GM18505 (cell line): Measurements from ENCODE around the gene NFIX.

Experiments
- ATAC-seq: cut with Tn5 transposase; IDR thresholded peaks from one replicate; pipeline ENCODE4 v1.9.1; 2021; ENCODE audit not compliant: unreplicated experiment
- POLR2A ChIP-seq: IDR thresholded peaks from 4 replicates; pipeline ENCODE4 v1.6.1; 2011; ENCODE audit warnings: borderline replicate concordance; ENCODE audit not compliant: insufficient read depth, insufficient read length; ENCODE audit errors: extremely low read depth

The NFIX gene

DNA sequence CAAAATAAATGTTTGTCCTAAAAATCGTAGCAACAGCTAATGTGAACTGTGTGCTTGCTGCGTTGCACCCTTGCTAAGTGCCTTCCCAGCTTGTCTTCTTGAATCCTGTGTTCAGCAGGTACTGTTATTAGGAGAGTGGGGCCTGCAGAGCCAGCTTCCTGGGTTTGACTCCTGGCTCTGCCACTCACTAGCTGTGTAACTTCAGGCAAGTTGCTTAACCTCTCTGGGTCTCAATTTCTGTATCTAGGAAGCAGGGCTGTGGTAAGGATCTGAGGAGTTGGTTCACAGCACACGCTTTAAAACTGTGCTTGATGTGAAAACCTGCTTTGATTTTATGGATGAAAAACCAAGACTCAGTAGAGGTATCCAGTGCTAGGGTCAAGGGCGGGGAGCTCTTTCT, 10.0 kb downstream of the NFIX start:
- no peak for ATAC-seq
- no peak for TF ChIP-seq POLR2A

- ATAC-seq, result no peak
- no peak for TF ChIP-seq POLR2A
These were observed 10.6 kb downstream of the NFIX start for GRCh38 chr19:13005861-13006370.

DNA sequence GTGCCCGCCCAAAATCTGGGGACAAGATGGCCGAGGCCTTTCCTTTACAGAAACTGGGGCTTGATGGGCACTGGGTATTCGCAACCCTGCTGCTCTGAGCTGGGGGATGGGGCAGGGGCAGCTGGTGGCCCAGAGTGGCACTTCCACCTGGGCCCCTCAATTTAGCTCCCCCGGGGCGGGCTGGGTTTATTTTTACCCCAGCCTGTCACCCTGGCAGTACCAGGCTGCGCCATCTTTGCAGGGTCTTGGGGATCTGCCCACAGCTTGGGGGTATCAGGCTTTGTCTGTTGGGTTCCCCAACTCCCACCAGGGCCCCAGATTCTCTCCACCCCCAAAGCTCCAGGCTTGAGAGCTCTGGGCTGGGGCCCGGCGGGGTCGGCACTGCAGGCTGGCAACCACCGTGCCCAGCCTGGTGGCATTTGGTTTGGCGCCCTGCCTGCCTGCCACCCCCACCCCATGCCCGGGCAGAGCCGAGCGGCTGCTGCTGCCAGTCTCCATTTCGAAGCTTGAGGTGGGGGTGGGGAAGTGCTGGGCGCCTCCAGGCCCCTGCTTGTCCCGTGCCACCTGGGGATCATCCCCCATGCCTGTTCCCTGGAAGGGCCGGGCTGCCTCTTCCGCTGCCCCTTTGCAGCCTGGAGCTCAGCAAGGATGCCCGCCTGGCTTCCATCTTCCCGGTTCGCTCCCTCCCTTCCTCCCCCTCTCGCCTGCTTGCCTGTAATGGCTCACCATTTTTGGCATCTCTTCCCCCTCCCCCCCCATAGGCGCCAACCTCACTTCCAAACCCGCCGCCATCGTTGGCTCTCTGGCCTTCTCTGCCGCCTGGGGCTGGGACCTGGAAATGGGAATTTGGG, 11.4 kb downstream of the NFIX start:
- no peak for ATAC-seq
- TF ChIP-seq POLR2A, result no peak

GRCh38 chr19:13007292-13008045, 12.2 kb downstream of the NFIX start:
- no peak for ATAC-seq
- no peak for TF ChIP-seq POLR2A

DNA sequence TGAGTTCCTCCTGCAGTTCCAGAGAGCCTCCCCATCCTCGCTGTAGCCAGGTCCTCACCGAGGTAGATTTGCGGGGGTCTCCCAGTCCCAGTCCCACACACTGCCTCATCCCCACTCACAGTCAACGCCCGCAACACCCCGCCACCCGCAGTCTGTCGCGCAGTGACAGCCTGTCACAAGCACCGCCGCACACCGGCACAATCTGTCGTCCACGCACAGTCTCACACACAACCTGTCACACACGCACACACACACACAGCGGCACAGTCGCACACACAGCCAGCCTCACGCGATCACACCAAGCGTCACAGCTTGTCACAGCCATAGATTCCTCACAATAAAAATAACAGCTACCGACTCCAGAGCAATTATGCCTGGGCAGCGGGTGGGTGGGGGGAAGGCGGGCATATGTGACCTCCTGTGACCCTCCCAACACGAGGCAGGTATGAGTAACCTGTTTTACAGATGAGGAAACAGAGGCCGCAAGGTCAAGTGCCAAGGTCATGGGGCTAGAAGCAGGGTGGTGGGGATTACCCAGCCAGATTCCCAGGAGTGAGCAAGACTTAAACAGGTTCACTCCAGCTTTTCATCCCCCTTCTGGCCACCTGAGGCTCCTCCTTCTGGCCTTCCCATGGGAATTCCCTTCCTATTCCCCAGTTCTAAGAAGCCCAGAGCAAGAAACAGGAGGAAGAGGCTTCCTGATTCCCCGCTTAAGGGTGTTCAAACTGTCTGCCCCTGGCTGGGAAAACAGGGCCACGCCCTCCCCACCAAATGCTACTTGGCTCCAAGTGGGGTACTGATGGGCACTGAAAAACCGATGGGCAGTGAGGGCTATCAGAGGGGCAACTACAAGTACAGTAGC, 13.9 kb downstream of the NFIX start:
- no peak for TF ChIP-seq POLR2A

GRCh38 chr19:13010038-13010991, 15.0 kb downstream of the NFIX start:
- no peak for TF ChIP-seq POLR2A
- ATAC-seq, result no peak

More for the DNA sequence above, 13.9 kb downstream of the NFIX start:
- no peak for ATAC-seq

DNA sequence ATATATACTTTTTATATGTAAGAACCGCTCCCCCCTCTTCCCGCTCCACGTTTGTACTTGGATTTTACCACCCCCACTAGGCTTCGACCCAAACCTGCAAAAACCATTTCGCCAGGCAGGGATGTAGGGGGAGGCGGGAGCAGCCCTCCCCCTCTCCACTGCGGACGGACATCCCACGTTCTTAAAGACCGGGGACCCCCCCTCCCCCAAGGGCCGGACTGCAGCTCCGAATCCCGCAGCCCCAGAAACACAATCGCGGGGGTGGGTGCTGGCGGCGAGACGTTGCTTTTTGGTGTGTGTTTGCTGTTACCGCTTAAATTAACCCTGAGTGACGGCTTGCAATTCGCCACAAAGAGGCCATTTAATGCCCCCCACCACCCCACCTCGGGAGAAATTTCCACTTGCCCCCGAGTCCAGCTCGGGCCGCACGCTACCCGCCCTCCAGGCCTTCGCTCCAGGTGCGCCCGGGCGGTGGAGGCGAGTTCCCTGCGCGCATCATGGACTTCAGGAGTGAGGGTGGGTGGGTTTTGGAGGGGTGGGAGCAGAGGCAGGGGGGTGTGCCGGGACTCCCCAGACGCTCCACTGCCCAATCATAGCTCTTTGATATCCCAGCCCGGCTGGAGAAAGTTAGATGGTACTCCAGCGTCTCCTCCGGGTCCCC, 15.8 kb downstream of the NFIX start:
- no peak for TF ChIP-seq POLR2A
- no peak for ATAC-seq

- no peak for TF ChIP-seq POLR2A
- no peak for ATAC-seq
These were observed 16.5 kb downstream of the NFIX start for GRCh38 chr19:13011653-13012389.

DNA sequence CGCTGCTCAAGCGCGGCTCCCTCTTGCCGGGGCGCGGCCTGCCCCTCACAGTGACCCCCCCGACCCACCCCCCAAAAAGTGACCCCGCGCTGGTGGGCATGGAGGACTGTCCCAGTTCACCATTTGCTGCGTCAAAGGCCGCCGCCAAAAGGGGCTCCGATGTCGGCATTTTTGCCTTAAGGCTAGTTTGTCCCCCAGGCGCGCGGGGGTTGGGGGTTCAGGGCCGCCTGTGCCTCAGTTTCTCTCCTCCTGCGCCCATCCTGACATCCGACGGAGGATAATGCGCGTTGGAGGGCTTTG, 17.1 kb downstream of the NFIX start:
- no peak for TF ChIP-seq POLR2A
- no peak for ATAC-seq

- ATAC-seq, result no peak
- TF ChIP-seq POLR2A, result no peak
These were observed 17.7 kb downstream of the NFIX start for GRCh38 chr19:13012690-13013608.
